Measurements from ENCODE around the gene TDRD7.

DNA sequence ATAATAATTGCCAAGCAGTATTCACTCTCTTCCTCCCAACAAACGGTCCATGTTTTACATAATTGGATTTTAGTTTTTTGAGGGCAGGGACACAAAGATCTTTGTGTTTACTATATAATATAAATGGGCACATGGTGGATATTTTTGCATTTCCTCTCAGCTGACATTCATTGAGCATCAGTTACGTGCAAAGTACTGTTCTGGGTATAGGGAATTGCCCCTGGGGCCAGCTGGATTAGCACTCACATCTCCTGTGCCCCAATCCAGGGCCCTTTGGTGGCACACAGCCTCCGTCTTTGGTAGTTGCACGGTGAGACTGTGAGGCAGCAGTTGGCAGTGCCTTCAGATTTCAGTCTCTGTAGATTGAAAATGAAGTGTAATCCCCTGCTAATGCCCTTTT is 1.6 kb downstream of the TDRD7 start:
- TF ChIP-seq GATA3 (IDR thresholded peaks at IDR 0.05; ENCODE audit: low read depth, low read length) (no peak), GATA2 (IDR thresholded peaks at IDR 0.05; ENCODE audit: low read depth, low read length) (no peak)

Measured in SH-SY5Y (cell line).